ENCODE results near the gene SPOCK2.

GRCh38 chr10:72059843-72060822, 28.2 kb downstream of the SPOCK2 start:
- TF ChIP-seq PBX3 (CRISPR knock-in tag; IDR thresholded peaks at IDR 0.05; ENCODE audit: borderline replicate concordance) (no peak), ZFX (CRISPR knock-in tag; IDR thresholded peaks at IDR 0.05; ENCODE audit: low read depth) (no peak), U2AF2 (IDR thresholded peaks at IDR 0.05; ENCODE audit: low read depth, low read length) (no peak)

Measured in HepG2 (cell line).